OCI-LY7 (cell line): ENCODE data around the gene PEAK3. TPM values are rescaled to one million over a fixed set of nuclear protein-coding genes. Genes with fewer than 3 reads are reported as not detected.

ENCODE experiments used
- BruUV-seq: library from RNA; stranded (reverse); fragments of 400-500 nt; replicated peaks from 2 replicates; lab custom pipeline; 2021; lab: Mats Ljungman, UMichigan
- CTCF ChIA-PET: fragments of 300-600 bp; sonication (Branson Sonifier 250); formaldehyde crosslinking; loops from one replicate; lab custom pipeline; 2022; ENCODE audit warnings: antibody characterized with exemption; ENCODE audit not compliant: unreplicated experiment; lab: Charles Lee
- POLR2A ChIA-PET: fragments of 300-600 bp; sonication (Branson Sonifier 250); formaldehyde crosslinking; loops from one replicate; lab custom pipeline; 2022; ENCODE audit warnings: antibody characterized with exemption; lab: Charles Lee
- DNase-seq: peaks from one replicate; pipeline ENCODE4 v3.0.0-alpha.2; 2015; ENCODE audit warnings: low spot score
- H2AFZ ChIP-seq: fragments of 200-600 bp; sonication (generic), shearing (Covaris generic); 2 replicates; pipeline ENCODE4 v1.6.1; 2014; ENCODE audit warnings: mild to moderate bottlenecking, antibody characterized with exemption, low read length, moderate library complexity
- H3K27ac ChIP-seq: fragments of 200-600 bp; sonication (generic); 2 replicates; pipeline ENCODE4 v1.5.1; 2014; ENCODE audit warnings: mixed run types, low read depth, mild to moderate bottlenecking, moderate library complexity, low read length, inconsistent platforms; ENCODE audit not compliant: poor library complexity, severe bottlenecking
- H3K36me3 ChIP-seq: fragments of 200-600 bp; sonication (generic); 2 replicates; pipeline ENCODE4 v1.6.1; 2014; ENCODE audit warnings: mild to moderate bottlenecking, antibody characterized with exemption, low read length, moderate library complexity, mixed read lengths; ENCODE audit not compliant: insufficient read depth
- H3K4me1 ChIP-seq: fragments of 200-600 bp; sonication (generic); 2 replicates; pipeline ENCODE4 v1.5.1; 2014; ENCODE audit warnings: mild to moderate bottlenecking, low read length; ENCODE audit not compliant: insufficient read depth, poor library complexity, severe bottlenecking
- H3K4me2 ChIP-seq: fragments of 200-600 bp; sonication (generic); 2 replicates; pipeline ENCODE4 v1.6.1; 2014; ENCODE audit warnings: mild to moderate bottlenecking, low read length
- H3K4me3 ChIP-seq: fragments of 200-600 bp; sonication (generic); 2 replicates; pipeline ENCODE4 v1.5.1; 2014; ENCODE audit warnings: mild to moderate bottlenecking, low read depth, low read length; ENCODE audit not compliant: poor library complexity, severe bottlenecking
- H3K79me2 ChIP-seq: fragments of 200-600 bp; sonication (generic); 2 replicates; pipeline ENCODE4 v1.6.1; 2016; ENCODE audit warnings: low read depth, mild to moderate bottlenecking, low read length, moderate library complexity, mixed read lengths; ENCODE audit not compliant: insufficient read depth
- H3K9me2 ChIP-seq: fragments of 200-600 bp; sonication (generic); 2 replicates; pipeline ENCODE4 v1.6.1; 2016; ENCODE audit warnings: mild to moderate bottlenecking, low read length, mixed read lengths; ENCODE audit not compliant: insufficient read depth
- H3K9me3 ChIP-seq: fragments of 200-600 bp; sonication (generic); 2 replicates; pipeline ENCODE4 v1.6.1; 2014; ENCODE audit warnings: mild to moderate bottlenecking, mixed run types, low read length, mixed read lengths
- H4K20me1 ChIP-seq: fragments of 200-600 bp; sonication (generic); 2 replicates; pipeline ENCODE4 v1.6.1; 2014; ENCODE audit warnings: mild to moderate bottlenecking, antibody characterized with exemption, low read length, moderate library complexity, mixed read lengths; ENCODE audit not compliant: insufficient read depth
- EZH2phosphoT487 ChIP-seq: fragments of 200-600 bp; sonication (generic); IDR thresholded peaks from 2 replicates; pipeline ENCODE4 v1.6.1; 2018; ENCODE audit warnings: low read depth, borderline replicate concordance, mild to moderate bottlenecking, mixed run types, antibody characterized with exemption, low read length, moderate library complexity, mixed read lengths
- intact Hi-C: fragments of 100-400 bp; cut with micrococcal nuclease; formaldehyde crosslinking; loops from one replicate; pipeline ENCODE4 v1.10.0; 2022; ENCODE audit not compliant: unreplicated experiment
- total RNA-seq, 2 experiments: library from RNA; depleted of rRNA in 1 of 2; stranded (reverse); fragments of >200 nt in 1 of 2; shearing (Covaris generic) in 1 of 2; gene quantifications; 2 replicates each; pipeline ENCODE4 v1.2.3, GENCODE V29; 2014 to 2022
- TF ChIP-seq, protein P1 (sequence below): fragments of 200-600 bp; sonication (generic); conservative IDR thresholded peaks from 2 replicates; pipeline ENCODE4 v1.5.1; 2014; ENCODE audit warnings: mild to moderate bottlenecking, antibody characterized with exemption, low read length, moderate library complexity, mixed read lengths

PEAK3 gene
- total RNA-seq, 2 experiments from 2014 or later: not detected

DNA sequence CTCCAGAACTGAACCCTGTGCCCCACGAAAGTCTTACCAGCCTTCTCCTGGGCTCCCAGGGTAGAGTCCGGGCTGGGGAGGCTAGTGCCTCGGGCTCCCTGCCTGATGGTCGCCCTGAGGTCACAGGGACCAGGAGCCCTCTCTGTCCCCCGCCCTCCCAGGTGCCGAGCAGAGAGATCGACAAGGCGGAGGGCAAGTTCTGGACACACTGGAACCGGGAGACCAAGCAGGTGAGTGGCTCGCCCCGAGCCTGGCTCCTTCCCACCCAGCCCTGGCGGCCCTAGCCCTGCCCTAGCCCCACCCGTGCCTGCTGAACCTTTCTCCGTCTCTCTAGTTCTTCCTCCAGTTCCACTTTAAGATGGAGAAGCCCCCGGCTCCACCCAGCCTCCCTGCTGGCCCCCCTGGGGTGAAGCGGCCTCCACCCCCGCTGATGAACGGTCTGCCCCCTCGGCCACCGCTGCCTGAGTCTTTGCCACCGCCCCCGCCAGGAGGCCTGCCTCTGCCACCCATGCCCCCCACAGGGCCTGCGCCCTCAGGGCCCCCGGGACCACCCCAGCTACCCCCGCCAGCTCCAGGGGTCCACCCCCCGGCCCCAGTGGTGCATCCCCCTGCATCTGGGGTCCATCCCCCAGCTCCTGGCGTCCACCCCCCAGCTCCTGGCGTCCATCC, 34.4 kb downstream of the PEAK3 start:
- intact Hi-C loops: no loop called here
- H3K36me3 ChIP-seq: peaks cover 69% of the 10 kb centered on the region
- CTCF ChIA-PET: no interaction called here
- no peak overlapping the region for H3K27ac ChIP-seq
- POLR2A ChIA-PET: no interaction called here
- TF ChIP-seq, protein P1, sequence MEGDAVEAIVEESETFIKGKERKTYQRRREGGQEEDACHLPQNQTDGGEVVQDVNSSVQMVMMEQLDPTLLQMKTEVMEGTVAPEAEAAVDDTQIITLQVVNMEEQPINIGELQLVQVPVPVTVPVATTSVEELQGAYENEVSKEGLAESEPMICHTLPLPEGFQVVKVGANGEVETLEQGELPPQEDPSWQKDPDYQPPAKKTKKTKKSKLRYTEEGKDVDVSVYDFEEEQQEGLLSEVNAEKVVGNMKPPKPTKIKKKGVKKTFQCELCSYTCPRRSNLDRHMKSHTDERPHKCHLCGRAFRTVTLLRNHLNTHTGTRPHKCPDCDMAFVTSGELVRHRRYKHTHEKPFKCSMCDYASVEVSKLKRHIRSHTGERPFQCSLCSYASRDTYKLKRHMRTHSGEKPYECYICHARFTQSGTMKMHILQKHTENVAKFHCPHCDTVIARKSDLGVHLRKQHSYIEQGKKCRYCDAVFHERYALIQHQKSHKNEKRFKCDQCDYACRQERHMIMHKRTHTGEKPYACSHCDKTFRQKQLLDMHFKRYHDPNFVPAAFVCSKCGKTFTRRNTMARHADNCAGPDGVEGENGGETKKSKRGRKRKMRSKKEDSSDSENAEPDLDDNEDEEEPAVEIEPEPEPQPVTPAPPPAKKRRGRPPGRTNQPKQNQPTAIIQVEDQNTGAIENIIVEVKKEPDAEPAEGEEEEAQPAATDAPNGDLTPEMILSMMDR: no peak
- TF ChIP-seq EZH2phosphoT487: no peak
- no peak for DNase-seq
- H3K9me3 ChIP-seq: no peaks in the 10 kb centered on the region
- H3K4me3 ChIP-seq: no peak overlapping the region
- peaks cover 2% of the 10 kb centered on the region for H3K4me1 ChIP-seq
- no peaks in the 10 kb centered on the region for H3K9me2 ChIP-seq
- no peaks in the 10 kb centered on the region for H4K20me1 ChIP-seq
- no peak overlapping the region for H3K4me2 ChIP-seq
- no TSS peak for BruUV-seq
- peaks cover 11% of the 10 kb centered on the region for H3K79me2 ChIP-seq
- H2AFZ ChIP-seq: no peak overlapping the region

DNA sequence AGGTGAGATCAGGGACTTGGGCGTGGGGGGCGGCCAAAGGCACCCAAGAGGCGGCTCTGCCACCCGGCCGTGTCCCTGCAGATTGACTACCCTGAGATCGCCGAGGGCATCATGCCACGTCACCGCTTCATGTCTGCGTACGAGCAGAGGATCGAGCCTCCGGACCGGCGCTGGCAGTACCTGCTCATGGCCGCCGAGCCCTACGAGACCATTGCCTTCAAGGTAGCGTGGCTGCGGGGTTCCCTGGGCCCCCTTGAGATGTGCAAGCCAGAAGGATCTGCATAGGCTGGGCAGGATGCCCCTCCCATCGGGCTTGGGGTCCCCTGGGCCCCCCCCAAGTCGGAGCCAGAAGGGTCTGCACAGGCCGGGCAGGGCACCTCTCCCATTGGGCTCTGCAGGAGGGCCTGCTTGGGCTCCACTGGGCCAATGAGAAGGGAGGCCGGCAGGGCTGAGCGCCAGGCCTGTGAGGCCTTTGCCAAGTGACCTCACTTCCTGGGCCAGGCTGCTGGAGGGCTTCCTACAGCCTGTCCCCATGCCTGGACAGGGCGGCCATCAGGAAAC, 35.1 kb downstream of the PEAK3 start:
- no peak for TF ChIP-seq EZH2phosphoT487
- TF ChIP-seq, protein P1: no peak
- Histone ChIP-seq H3K36me3 (peaks cover 74% of the 10 kb centered on the region), H3K4me3 (no peak overlapping the region), H3K4me2 (no peak overlapping the region), H3K27ac (no peak overlapping the region), H4K20me1 (peaks cover 3% of the 10 kb centered on the region; the same call in 1 of the 2 replicates), H3K79me2 (peaks cover 17% of the 10 kb centered on the region), H3K4me1 (peaks cover 3% of the 10 kb centered on the region), H2AFZ (no peak overlapping the region), H3K9me2 (no peaks in the 10 kb centered on the region), H3K9me3 (no peaks in the 10 kb centered on the region)
- CTCF ChIA-PET: interaction anchor here (0.6 kb wide), 1 partner anchor 19 kb away, joined by 3 read pairs; no protein-coding TSS in a partner anchor
- intact Hi-C loops: no loop called here
- POLR2A ChIA-PET: no interaction called here
- DNase-seq: no peak
- no TSS peak for BruUV-seq

DNA sequence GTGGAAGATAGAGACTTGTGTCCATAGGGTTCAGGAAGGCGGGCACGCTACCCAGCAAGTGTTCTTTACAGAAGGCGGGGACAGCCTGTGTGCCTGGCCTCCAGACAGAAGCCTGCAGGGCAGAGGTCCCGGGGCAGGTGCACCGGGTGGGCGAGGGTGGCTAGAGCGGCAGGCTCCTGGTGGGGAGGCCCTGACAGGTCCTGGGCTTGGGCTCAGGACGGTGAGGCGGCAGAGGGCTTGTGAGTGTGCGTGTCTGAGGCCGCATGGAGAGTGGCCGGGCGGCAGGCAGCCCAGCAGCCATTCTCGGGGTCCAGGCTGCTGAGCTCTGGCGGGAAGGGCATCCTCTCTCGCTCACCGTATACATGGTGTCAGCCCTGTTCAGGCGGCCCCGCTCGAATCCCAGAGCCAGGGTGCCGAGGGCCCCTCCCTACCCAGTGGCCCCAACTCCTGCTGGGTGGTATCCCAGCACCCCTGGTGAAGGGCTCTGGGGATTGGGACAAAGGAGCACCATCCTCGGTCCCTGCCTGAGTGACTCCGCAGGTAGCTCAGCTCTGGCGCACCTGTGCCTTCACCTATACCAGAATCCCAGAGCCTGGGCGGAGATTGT, 35.9 kb downstream of the PEAK3 start:
- BruUV-seq: no TSS peak
- TF ChIP-seq, protein P1: no peak
- TF ChIP-seq EZH2phosphoT487: no peak
- Histone ChIP-seq H2AFZ (no peak overlapping the region), H3K36me3 (peaks cover 78% of the 10 kb centered on the region), H3K4me2 (no peak overlapping the region), H3K79me2 (peaks cover 25% of the 10 kb centered on the region), H3K4me3 (no peak overlapping the region), H3K4me1 (peaks cover 11% of the 10 kb centered on the region), H4K20me1 (peaks cover 11% of the 10 kb centered on the region; the same call in 1 of the 2 replicates), H3K9me3 (no peaks in the 10 kb centered on the region), H3K27ac (no peak overlapping the region), H3K9me2 (no peaks in the 10 kb centered on the region)
- ChIA-PET POLR2A (no interaction called here), CTCF (interaction anchor here (0.6 kb wide), 1 partner anchor 20 kb away, joined by 3 read pairs; no protein-coding TSS in a partner anchor)
- DNase-seq: no peak
- intact Hi-C loops: no loop called here
